ENCODE measurements around the gene SLC16A11. TPM values are rescaled to one million over a fixed set of nuclear protein-coding genes. Genes with fewer than 3 reads are reported as not detected.

Gene SLC16A11
- total RNA-seq, 4 donors from 2014 or later: 2.1 TPM; not detected in 3

GRCh38 chr17:7046127-7046724, 2.3 kb upstream of the SLC16A11 start:
- TF ChIP-seq, protein P1, sequence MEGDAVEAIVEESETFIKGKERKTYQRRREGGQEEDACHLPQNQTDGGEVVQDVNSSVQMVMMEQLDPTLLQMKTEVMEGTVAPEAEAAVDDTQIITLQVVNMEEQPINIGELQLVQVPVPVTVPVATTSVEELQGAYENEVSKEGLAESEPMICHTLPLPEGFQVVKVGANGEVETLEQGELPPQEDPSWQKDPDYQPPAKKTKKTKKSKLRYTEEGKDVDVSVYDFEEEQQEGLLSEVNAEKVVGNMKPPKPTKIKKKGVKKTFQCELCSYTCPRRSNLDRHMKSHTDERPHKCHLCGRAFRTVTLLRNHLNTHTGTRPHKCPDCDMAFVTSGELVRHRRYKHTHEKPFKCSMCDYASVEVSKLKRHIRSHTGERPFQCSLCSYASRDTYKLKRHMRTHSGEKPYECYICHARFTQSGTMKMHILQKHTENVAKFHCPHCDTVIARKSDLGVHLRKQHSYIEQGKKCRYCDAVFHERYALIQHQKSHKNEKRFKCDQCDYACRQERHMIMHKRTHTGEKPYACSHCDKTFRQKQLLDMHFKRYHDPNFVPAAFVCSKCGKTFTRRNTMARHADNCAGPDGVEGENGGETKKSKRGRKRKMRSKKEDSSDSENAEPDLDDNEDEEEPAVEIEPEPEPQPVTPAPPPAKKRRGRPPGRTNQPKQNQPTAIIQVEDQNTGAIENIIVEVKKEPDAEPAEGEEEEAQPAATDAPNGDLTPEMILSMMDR (IDR thresholded peaks at IDR 0.05; ENCODE audit: low read depth): no peak

DNA sequence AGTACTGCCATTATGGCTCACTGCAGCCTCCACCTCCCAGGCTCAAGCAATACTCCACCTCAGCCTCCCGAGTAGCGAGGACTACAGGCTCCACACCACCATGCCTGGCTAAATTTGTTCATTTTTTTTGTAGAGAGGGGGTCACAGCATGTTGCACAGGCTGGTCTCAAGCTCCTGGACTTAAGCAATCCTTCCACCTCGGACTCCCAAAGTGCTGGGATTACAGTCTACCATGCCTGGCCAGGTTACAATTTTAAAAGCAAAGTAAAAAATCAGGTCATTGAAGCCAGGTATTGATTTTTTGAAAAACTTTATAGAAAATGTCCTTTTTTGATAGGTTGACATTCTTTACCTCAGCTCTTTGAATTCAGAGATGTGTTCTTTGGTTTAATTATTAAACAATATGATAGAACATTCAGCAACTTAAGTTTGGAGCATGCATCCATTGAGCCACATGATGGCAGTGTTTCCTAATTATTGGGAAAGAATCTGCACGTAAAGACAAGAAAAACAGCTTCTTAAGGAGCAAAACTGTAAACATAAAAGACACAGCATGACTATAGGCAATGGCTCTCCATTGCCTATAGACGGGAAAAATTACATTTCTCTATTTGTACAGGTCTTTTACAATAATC, 1.7 kb upstream of the SLC16A11 start:
- TF ChIP-seq, protein P1 (IDR thresholded peaks at IDR 0.05; ENCODE audit: low read depth): no peak

GRCh38 chr17:7043182-7043496, 753 bp downstream of the SLC16A11 start:
- TF ChIP-seq, protein P1 (IDR thresholded peaks at IDR 0.05; ENCODE audit: low read depth): no peak

DNA sequence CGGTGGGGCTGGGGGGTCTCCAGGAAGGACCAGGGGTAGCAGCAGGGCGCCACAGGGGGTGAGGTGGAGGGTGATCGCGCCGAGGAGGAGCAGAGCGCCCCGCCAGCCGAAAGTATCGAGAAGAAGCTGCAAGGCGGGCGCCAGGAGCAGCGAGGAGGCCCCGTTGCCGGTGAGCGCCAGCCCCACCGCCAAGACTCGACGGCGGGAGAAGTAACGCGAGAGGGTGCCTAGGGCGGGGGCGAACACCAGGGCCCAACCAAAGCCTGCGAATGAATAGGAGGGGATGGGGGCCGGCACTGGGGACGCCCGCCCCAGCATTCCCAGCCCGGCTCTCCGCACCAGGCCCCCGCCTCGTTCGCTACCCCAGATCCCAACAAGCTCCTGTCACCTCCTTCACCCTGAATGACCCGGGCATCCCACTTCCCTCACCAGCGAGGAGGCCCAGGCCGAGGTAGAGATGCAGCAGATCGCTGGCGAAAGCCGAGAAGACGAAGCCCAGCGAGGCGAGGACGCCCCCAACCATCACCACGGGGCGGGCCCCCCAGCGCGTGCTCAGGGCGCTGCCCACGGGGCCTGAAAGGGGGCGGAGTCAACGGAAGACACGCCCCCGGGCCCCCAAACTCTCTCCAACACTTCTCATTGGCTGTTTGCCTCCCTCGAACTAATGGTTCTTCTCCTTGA, 1.3 kb downstream of the SLC16A11 start:
- TF ChIP-seq, protein P1 (IDR thresholded peaks at IDR 0.05; ENCODE audit: low read depth): no peak

GRCh38 chr17:7041607-7042500, 2.0 kb downstream of the SLC16A11 start:
- TF ChIP-seq, protein P1 (IDR thresholded peaks at IDR 0.05; ENCODE audit: low read depth): no peak

DNA sequence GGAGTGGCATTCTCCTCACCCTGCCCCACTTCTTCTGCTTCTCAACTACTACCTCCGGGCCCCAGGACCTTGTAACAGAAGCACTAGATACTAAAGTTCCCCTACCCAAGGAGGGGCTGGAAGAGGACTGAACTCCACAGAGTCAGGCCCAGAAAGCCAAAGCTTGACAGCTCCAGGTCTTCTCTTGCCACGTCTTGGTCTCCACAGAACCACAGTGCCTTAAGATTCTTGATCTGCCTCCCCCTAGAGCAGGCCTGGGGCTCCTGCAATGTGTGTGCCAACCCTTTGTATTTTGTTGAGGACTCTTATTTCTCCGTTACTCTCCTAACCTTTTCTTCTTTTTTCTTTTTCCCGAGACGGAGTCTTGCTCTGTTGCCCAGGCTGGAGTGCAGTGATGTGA, 4.1 kb downstream of the SLC16A11 start:
- TF ChIP-seq, protein P1 (IDR thresholded peaks at IDR 0.05; ENCODE audit: low read depth): no peak

Data from subcutaneous adipose tissue (tissue), 4 donors.